HFFc6 (cell line): ENCODE measurements around the gene PIK3AP1. TPM values are rescaled to one million over a fixed set of nuclear protein-coding genes. Genes with fewer than 3 reads are reported as not detected.
A peak's percentile ranks its signal among the peaks of the same experiment; 100 is the strongest.

ENCODE experiments used
- DNase-seq: peaks from one replicate; pipeline ENCODE4 v3.0.0-alpha.2; 2018
- H3K27ac Mint-ChIP-seq: 2 replicates; pipeline ENCODE4 v1.8.0; 2020; ENCODE audit warnings: mild to moderate bottlenecking, mixed read lengths
- H3K27me3 Mint-ChIP-seq: 2 replicates; pipeline ENCODE4 v1.8.0; 2021; ENCODE audit warnings: mild to moderate bottlenecking, moderate library complexity, mixed read lengths; ENCODE audit not compliant: insufficient read depth
- H3K36me3 Mint-ChIP-seq: 2 replicates; pipeline ENCODE4 v1.8.0; 2021; ENCODE audit warnings: low read depth, mixed read lengths
- H3K4me1 Mint-ChIP-seq: 2 replicates; pipeline ENCODE4 v1.8.0; 2020; ENCODE audit warnings: low read depth, mixed read lengths
- H3K4me3 Mint-ChIP-seq: 2 replicates; pipeline ENCODE4 v1.8.0; 2020; ENCODE audit warnings: mild to moderate bottlenecking, moderate library complexity, mixed read lengths
- H3K9me3 Mint-ChIP-seq: 2 replicates; pipeline ENCODE4 v1.8.0; 2020; ENCODE audit warnings: mild to moderate bottlenecking, mixed read lengths
- total RNA-seq, 6 experiments: library from RNA; stranded (reverse); fragmentation: NEBNext Ultra II Directional; extraction: Animal tissue kit (Norgen Biotek cat#: 25700); gene quantifications; 2 replicates in 1 of 6; 3 replicates in 5 of 6; pipeline ENCODE4 v1.2.3, GENCODE V29; 2021
- TF ChIP-seq, protein P1 (sequence below): fragments of 200-600 bp; sonication (generic); IDR thresholded peaks from 2 replicates; pipeline ENCODE4 v1.5.0; 2021; ENCODE audit warnings: antibody characterized with exemption, mild to moderate bottlenecking

PIK3AP1 gene
- total RNA-seq, 6 experiments from 2014 or later, result 0.05 TPM; not detected in 3

DNA sequence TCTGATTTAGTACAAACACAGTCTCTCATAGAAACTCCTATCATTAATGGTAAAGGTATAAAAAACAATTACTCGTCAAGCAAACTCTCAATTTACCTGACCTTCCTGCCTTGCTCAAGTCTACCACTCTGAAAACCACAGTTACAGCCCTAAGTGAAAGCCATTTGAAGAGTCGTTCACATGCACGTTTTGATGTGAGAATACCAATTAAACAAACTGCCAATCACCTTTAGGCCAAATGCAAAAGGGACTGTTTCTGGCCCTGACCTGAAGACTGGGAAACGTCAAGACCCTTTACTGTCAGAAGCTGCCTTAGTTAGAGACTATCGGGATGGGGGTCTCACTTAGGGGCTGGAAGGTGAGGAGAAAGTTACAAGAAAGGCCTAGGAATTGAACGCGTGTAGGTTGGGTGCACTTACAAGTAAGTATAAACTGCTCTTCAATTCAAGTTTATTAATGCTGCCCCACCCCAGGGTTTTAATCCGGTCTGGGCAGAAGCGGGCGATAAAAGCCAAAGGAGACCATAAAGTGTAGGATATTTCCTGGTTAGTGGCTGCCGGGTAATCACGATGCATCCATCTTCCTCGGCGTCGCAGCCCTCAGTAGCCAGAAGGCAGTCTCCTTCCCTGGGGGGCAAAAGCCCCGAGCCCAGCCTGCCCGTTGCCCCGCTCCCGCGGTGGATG, 134.4 kb downstream of the PIK3AP1 start:
- Mint-ChIP-seq H3K36me3 (peaks cover 9% of the 10 kb centered on the region), H3K4me3 (peak overlapping the region; percentile 97), H3K27me3 (peaks cover 3% of the 10 kb centered on the region), H3K27ac (peak overlapping the region; percentile 96), H3K9me3 (no peaks in the 10 kb centered on the region), H3K4me1 (peaks cover 39% of the 10 kb centered on the region)
- TF ChIP-seq, protein P1, sequence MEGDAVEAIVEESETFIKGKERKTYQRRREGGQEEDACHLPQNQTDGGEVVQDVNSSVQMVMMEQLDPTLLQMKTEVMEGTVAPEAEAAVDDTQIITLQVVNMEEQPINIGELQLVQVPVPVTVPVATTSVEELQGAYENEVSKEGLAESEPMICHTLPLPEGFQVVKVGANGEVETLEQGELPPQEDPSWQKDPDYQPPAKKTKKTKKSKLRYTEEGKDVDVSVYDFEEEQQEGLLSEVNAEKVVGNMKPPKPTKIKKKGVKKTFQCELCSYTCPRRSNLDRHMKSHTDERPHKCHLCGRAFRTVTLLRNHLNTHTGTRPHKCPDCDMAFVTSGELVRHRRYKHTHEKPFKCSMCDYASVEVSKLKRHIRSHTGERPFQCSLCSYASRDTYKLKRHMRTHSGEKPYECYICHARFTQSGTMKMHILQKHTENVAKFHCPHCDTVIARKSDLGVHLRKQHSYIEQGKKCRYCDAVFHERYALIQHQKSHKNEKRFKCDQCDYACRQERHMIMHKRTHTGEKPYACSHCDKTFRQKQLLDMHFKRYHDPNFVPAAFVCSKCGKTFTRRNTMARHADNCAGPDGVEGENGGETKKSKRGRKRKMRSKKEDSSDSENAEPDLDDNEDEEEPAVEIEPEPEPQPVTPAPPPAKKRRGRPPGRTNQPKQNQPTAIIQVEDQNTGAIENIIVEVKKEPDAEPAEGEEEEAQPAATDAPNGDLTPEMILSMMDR, result no peak
- DNase-seq, result no peak

DNA sequence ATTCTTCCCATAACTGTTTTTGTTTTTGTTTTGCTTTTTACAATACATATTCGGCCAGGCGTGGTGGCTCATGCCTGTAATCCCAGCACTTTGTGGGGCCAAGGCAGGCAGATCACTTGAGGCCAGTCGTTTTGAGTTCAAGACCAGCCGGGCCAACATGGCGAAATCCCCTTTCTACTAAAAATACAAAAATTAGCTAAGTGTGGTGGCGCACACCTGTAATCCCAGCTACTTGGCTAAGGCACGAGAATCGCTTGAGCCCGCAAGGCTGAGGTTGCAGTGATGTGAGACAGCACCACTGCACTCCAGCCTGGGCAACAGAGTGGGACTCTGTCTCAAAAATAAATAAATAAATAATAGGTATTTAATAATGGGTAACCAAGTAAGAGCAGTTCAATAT, 135.8 kb downstream of the PIK3AP1 start:
- Mint-ChIP-seq H3K4me3 (peak overlapping the region; percentile 97), H3K27ac (no peak overlapping the region; the same call in 1 of the 2 replicates), H3K27me3 (peaks cover 3% of the 10 kb centered on the region), H3K36me3 (peaks cover 14% of the 10 kb centered on the region), H3K9me3 (no peaks in the 10 kb centered on the region), H3K4me1 (peaks cover 53% of the 10 kb centered on the region)
- TF ChIP-seq, protein P1, result no peak
- DNase-seq, result no peak

DNA sequence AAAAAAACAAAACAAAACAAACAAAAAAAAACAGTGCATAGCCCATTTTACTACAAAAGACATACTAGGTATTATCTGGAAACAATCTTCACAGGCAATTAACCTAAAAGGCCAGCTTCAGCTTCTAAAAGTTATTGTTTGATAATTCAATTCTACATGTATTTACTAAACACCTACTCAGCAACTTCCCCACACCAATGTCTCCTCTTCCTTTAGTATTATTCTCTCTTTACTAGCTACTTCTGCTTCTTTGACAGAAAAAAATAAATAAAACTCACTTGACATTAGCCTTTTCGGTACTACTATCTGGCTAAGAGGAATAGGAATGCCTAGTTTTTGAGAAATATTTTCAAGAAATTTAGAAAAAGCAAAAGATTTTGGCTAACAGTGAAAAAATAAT, 136.3 kb downstream of the PIK3AP1 start:
- Mint-ChIP-seq H3K9me3 (no peaks in the 10 kb centered on the region), H3K27ac (no peak overlapping the region), H3K4me3 (peak overlapping the region; percentile 97), H3K36me3 (peaks cover 14% of the 10 kb centered on the region), H3K27me3 (peaks cover 3% of the 10 kb centered on the region), H3K4me1 (peaks cover 57% of the 10 kb centered on the region)
- TF ChIP-seq, protein P1, result no peak
- no peak for DNase-seq

DNA sequence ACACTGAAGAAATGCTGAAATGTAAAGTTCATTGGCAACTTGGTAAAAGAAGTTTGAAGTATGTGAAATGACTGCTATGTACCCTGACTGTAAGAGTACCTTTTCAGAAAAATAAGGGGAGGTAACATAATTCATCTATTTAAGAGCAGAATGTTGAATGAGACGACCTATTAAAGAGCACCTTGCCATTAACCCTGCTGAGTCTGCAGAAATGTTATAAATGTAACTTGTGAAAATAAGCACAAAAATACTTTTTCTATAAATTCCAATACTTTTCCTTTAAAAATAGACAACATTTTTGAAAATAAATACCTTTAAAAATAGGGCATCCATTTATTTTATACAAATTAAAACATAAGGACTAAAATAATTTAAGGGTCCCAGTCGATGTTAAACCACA, 141.2 kb downstream of the PIK3AP1 start:
- Mint-ChIP-seq H3K4me1 (peaks cover 71% of the 10 kb centered on the region), H3K4me3 (no peak overlapping the region), H3K27ac (no peak overlapping the region), H3K36me3 (peaks cover 13% of the 10 kb centered on the region), H3K27me3 (no peaks in the 10 kb centered on the region; the same call in 1 of the 2 replicates), H3K9me3 (no peaks in the 10 kb centered on the region)
- TF ChIP-seq, protein P1, result no peak
- no peak for DNase-seq

DNA sequence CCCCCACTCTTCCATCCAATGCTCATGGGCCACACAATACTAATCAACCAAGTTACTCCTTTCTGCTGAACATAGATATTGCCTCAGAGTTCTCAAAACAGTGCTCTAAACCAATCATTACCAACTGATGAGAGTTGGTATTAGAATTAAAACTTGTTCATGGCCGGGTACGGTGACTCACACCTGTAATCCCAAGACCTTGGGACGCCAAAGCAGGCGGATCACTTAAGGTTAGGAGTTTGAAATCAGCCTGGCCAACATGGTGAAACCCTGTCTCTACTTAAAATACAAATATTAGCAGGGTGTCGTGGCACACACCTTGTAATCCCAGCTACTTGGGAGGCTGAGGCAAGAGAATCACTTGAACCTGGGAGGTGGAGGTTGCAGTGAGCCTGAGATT, 141.7 kb downstream of the PIK3AP1 start:
- Mint-ChIP-seq H3K9me3 (no peaks in the 10 kb centered on the region), H3K36me3 (peaks cover 18% of the 10 kb centered on the region), H3K27ac (no peak overlapping the region), H3K4me3 (no peak overlapping the region), H3K27me3 (no peaks in the 10 kb centered on the region; the same call in 1 of the 2 replicates), H3K4me1 (peaks cover 70% of the 10 kb centered on the region)
- DNase-seq, result no peak
- TF ChIP-seq, protein P1, result no peak
